Measurements from ENCODE around the gene CCT7. TPM values are rescaled to one million over a fixed set of nuclear protein-coding genes. Genes with fewer than 3 reads are reported as not detected.

The CCT7 gene
- total RNA-seq, 1 donor = 196 TPM

GRCh38 chr2:73244580-73244979, 10.5 kb downstream of the CCT7 start:
- DNase-seq (ENCODE audit: low read depth) = no peak
- TF ChIP-seq, protein P1, sequence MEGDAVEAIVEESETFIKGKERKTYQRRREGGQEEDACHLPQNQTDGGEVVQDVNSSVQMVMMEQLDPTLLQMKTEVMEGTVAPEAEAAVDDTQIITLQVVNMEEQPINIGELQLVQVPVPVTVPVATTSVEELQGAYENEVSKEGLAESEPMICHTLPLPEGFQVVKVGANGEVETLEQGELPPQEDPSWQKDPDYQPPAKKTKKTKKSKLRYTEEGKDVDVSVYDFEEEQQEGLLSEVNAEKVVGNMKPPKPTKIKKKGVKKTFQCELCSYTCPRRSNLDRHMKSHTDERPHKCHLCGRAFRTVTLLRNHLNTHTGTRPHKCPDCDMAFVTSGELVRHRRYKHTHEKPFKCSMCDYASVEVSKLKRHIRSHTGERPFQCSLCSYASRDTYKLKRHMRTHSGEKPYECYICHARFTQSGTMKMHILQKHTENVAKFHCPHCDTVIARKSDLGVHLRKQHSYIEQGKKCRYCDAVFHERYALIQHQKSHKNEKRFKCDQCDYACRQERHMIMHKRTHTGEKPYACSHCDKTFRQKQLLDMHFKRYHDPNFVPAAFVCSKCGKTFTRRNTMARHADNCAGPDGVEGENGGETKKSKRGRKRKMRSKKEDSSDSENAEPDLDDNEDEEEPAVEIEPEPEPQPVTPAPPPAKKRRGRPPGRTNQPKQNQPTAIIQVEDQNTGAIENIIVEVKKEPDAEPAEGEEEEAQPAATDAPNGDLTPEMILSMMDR (IDR thresholded peaks at IDR 0.05; ENCODE audit: insufficient read depth, low read length) = no peak
- no peak overlapping the region for H3K4me3 ChIP-seq (ENCODE audit: low read depth, low read length)

DNA sequence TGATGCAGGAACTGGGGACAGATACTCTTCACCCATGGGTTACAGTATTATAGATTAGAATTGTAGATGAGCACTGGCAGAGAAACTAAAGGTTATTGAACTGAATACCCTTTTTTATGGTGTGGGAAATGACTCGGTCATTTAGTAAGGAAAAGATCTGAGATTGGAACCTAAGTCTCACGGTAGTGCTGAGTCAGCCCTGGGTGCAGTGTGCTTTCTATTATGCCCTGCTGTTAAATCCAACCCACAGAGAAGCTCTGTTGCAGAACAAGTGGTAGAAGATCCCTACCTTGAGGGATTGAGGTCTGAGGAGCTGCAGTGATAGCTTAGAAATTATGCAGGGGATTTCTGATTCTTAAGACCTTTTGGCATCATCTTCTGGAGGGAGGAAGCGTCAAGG, 12.7 kb downstream of the CCT7 start:
- DNase-seq (ENCODE audit: low read depth) = no peak
- TF ChIP-seq, protein P1 (IDR thresholded peaks at IDR 0.05; ENCODE audit: insufficient read depth, low read length) = no peak
- no peak overlapping the region for H3K4me3 ChIP-seq (ENCODE audit: low read depth, low read length)

DNA sequence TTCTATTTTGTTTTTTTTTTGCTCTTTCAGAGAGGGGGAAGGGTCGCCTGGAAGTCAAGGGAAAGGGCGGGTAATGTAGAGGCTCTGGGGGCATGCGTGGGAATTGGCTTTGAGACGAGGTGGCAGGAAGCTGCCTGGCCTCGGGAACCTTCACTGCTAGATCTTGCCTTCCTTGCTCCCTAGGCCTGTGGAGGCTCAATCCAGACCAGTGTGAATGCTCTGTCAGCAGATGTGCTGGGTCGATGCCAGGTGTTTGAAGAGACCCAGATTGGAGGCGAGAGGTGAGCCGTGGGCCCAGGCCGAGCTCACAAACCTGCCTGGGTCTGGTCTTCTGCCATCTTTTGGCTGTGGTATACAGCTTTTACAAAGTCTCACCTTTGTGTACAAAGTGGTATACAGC, 15.5 kb downstream of the CCT7 start:
- no peak for DNase-seq (ENCODE audit: low read depth)
- TF ChIP-seq, protein P1 (IDR thresholded peaks at IDR 0.05; ENCODE audit: insufficient read depth, low read length) = no peak
- no peak overlapping the region for H3K4me3 ChIP-seq (ENCODE audit: low read depth, low read length)

GRCh38 chr2:73250872-73251846, 17.1 kb downstream of the CCT7 start:
- H3K4me3 ChIP-seq (ENCODE audit: low read depth, low read length) = no peak overlapping the region
- TF ChIP-seq, protein P1 (IDR thresholded peaks at IDR 0.05; ENCODE audit: insufficient read depth, low read length) = no peak
- no peak for DNase-seq (ENCODE audit: low read depth)

DNA sequence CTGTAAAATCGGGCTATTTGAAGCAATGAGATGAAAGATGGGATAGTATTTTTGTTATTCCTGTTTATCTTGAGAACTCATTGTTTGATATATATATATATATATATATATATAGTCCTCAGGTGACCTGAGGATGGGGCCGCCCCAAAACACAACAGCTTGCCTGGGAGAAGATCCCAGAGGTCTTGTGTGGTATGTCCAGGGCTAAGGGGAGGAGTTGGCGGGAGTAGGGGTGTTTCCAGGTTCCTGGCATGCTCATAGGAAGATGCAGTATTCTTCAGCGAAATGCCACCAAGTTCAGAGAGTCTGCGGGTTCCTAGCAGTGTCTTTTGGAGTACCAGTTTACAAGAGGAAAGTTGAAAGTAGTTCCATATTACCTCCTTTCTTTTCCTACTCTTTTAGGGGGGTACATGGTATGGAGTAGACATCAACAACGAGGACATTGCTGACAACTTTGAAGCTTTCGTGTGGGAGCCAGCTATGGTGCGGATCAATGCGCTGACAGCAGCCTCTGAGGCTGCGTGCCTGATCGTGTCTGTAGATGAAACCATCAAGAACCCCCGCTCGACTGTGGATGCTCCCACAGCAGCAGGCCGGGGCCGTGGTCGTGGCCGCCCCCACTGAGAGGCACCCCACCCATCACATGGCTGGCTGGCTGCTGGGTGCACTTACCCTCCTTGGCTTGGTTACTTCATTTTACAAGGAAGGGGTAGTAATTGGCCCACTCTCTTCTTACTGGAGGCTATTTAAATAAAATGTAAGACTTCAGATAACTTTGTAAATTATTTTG, 18.3 kb downstream of the CCT7 start:
- no peak for DNase-seq (ENCODE audit: low read depth)
- no peak overlapping the region for H3K4me3 ChIP-seq (ENCODE audit: low read depth, low read length)
- TF ChIP-seq, protein P1 (IDR thresholded peaks at IDR 0.05; ENCODE audit: insufficient read depth, low read length) = no peak

- H3K4me3 ChIP-seq (ENCODE audit: low read depth, low read length) = no peak overlapping the region
- no peak for DNase-seq (ENCODE audit: low read depth)
- TF ChIP-seq, protein P1 (IDR thresholded peaks at IDR 0.05; ENCODE audit: insufficient read depth, low read length) = no peak
Measured at GRCh38 chr2:73253400-73253799, 19.3 kb downstream of the CCT7 start.

All from fibroblast of the aortic adventitia (primary cell).